Thymus (tissue), 11 donors: Measurements from ENCODE around the gene PARVB. TPM values are rescaled to one million over a fixed set of nuclear protein-coding genes. Genes with fewer than 3 reads are reported as not detected.

Experiments
- DNase-seq, 9 donors: peaks; one replicate each; pipeline ENCODE4 v3.0.0-alpha.2; 2013; ENCODE audit warnings: low spot score in 9 of 9, low read depth in 6 of 9, missing footprints in 1 of 9
- H3K27ac ChIP-seq, 2 donors: one replicate each; pipeline ENCODE4 v1.5.1; 2013; ENCODE audit warnings: control low read depth in 1 of 2, low read depth in 1 of 2, low read length in 1 of 2, mild to moderate bottlenecking in 1 of 2, moderate library complexity in 1 of 2
- H3K27me3 ChIP-seq, 2 donors: one replicate each; pipeline ENCODE4 v1.5.1; 2013; ENCODE audit warnings: low read length in 1 of 2; ENCODE audit not compliant: control insufficient read depth in 2 of 2, insufficient read depth in 1 of 2
- H3K36me3 ChIP-seq, 2 donors: one replicate each; pipeline ENCODE4 v1.5.1; 2013; ENCODE audit warnings: low read length in 1 of 2, mild to moderate bottlenecking in 1 of 2, moderate library complexity in 1 of 2; ENCODE audit not compliant: control insufficient read depth in 2 of 2, insufficient read depth in 2 of 2
- H3K4me1 ChIP-seq, 2 donors: one replicate each; pipeline ENCODE4 v1.5.1; 2013; ENCODE audit warnings: low read length in 2 of 2; ENCODE audit not compliant: control insufficient read depth in 2 of 2, insufficient read depth in 2 of 2
- H3K4me3 ChIP-seq, 2 donors: one replicate each; pipeline ENCODE4 v1.5.1; 2013; ENCODE audit warnings: low read length in 2 of 2, control low read depth in 1 of 2, mild to moderate bottlenecking in 1 of 2
- H3K9me3 ChIP-seq, 2 donors: one replicate each; pipeline ENCODE4 v1.5.1; 2013; ENCODE audit warnings: low read length in 1 of 2, mild to moderate bottlenecking in 1 of 2; ENCODE audit not compliant: control insufficient read depth in 2 of 2, insufficient read depth in 1 of 2
- WGBS: extraction: QIAGEN DNeasy Blood & Tissue Kit; methylation state at CpG from one replicate; pipeline ENCODE4 v1.1.7; 2013; 5-methylcytosine and 5-hydroxymethylcytosine counted together
- polyA plus RNA-seq: library from polyadenylated mRNA; stranded (reverse); fragments of 200-250 nt; gene quantifications from one replicate; pipeline ENCODE4 v1.2.3, GENCODE V29; 2013
- total RNA-seq: library from RNA; stranded (reverse); fragments of 120-200 nt; gene quantifications from one replicate; pipeline ENCODE4 v1.2.4, GENCODE V29; 2013
- donor health status: healthy.

PARVB gene
- total and polyA plus RNA-seq, 2 donors = 14.5 to 15.2 TPM

GRCh38 chr22:44143579-44143978 lies 119.5 kb downstream of the PARVB start:
- Histone ChIP-seq H3K36me3 (no peaks in the 10 kb centered on the region), H3K27ac (no peak overlapping the region), H3K4me1 (peaks cover 0 to 6% of the 10 kb centered on the region in 2 donors), H3K27me3 (peaks cover 0 to 9% of the 10 kb centered on the region in 2 donors), H3K4me3 (no peak overlapping the region), H3K9me3 (peaks cover 0 to 5% of the 10 kb centered on the region in 2 donors)
- DNase-seq = no peak
- WGBS = 91% methylated on average over 9 of the region's 9 CpGs

- Histone ChIP-seq H3K4me1 (peaks cover 0 to 6% of the 10 kb centered on the region in 2 donors), H3K4me3 (no peak overlapping the region), H3K27ac (no peak overlapping the region), H3K27me3 (peaks cover 0 to 7% of the 10 kb centered on the region in 2 donors), H3K36me3 (no peaks in the 10 kb centered on the region), H3K9me3 (peaks cover 0 to 5% of the 10 kb centered on the region in 2 donors)
- 96% methylated on average over 10 of the region's 10 CpGs for WGBS
- no peak for DNase-seq
Measured at GRCh38 chr22:44144046-44144569, 120.0 kb downstream of the PARVB start.

- no peaks in the 10 kb centered on the region for H3K36me3 ChIP-seq
- no peak for DNase-seq
- peaks cover 0 to 6% of the 10 kb centered on the region in 2 donors for H3K4me1 ChIP-seq
- H3K9me3 ChIP-seq = peaks cover 0 to 3% of the 10 kb centered on the region in 2 donors
- H3K27me3 ChIP-seq = peaks cover 0 to 7% of the 10 kb centered on the region in 2 donors
- no peak overlapping the region for H3K4me3 ChIP-seq
- H3K27ac ChIP-seq = no peak overlapping the region
- 96% methylated on average over 8 of the region's 8 CpGs for WGBS
Measured at GRCh38 chr22:44145544-44145943, 121.4 kb downstream of the PARVB start.

- Histone ChIP-seq H3K4me1 (peaks cover 0 to 6% of the 10 kb centered on the region in 2 donors), H3K4me3 (no peak overlapping the region), H3K27me3 (peaks cover 0 to 4% of the 10 kb centered on the region in 2 donors), H3K27ac (no peak overlapping the region), H3K9me3 (no peaks in the 10 kb centered on the region), H3K36me3 (no peaks in the 10 kb centered on the region)
- DNase-seq = no peak
- 95% methylated on average over 33 of the region's 33 CpGs for WGBS
Measured at GRCh38 chr22:44146088-44146861, 122.2 kb downstream of the PARVB start.

GRCh38 chr22:44147008-44147645 lies 123.0 kb downstream of the PARVB start:
- Histone ChIP-seq H3K4me1 (peaks cover 0 to 6% of the 10 kb centered on the region in 2 donors), H3K36me3 (no peaks in the 10 kb centered on the region), H3K4me3 (no peak overlapping the region), H3K27ac (no peak overlapping the region), H3K9me3 (no peaks in the 10 kb centered on the region), H3K27me3 (peaks cover 0 to 4% of the 10 kb centered on the region in 2 donors)
- 90% methylated on average over 12 of the region's 12 CpGs for WGBS
- no peak for DNase-seq

- H3K9me3 ChIP-seq = no peaks in the 10 kb centered on the region
- H3K4me1 ChIP-seq = peaks cover 0 to 6% of the 10 kb centered on the region in 2 donors
- peaks cover 0 to 4% of the 10 kb centered on the region in 2 donors for H3K27me3 ChIP-seq
- no peak overlapping the region for H3K4me3 ChIP-seq
- 93% methylated on average over 27 of the region's 27 CpGs for WGBS
- no peaks in the 10 kb centered on the region for H3K36me3 ChIP-seq
- no peak for DNase-seq
- H3K27ac ChIP-seq = no peak overlapping the region
Measured at GRCh38 chr22:44147821-44148574, 123.9 kb downstream of the PARVB start.

- 92% methylated on average over 4 of the region's 4 CpGs for WGBS
Measured at GRCh38 chr22:44151676-44152075, 127.6 kb downstream of the PARVB start.

GRCh38 chr22:44153710-44154109 lies 129.6 kb downstream of the PARVB start:
- no peaks in the 10 kb centered on the region for H3K4me1 ChIP-seq
- H3K27me3 ChIP-seq = no peaks in the 10 kb centered on the region
- H3K36me3 ChIP-seq = no peaks in the 10 kb centered on the region
- DNase-seq = no peak
- H3K4me3 ChIP-seq = no peak overlapping the region
- WGBS = 95% methylated on average over 10 of the region's 10 CpGs
- H3K27ac ChIP-seq = no peak overlapping the region
- no peaks in the 10 kb centered on the region for H3K9me3 ChIP-seq

More at GRCh38 chr22:44151676-44152075, 127.6 kb downstream of the PARVB start:
- DNase-seq = no peak
- no peak overlapping the region for H3K27ac ChIP-seq
- no peaks in the 10 kb centered on the region for H3K36me3 ChIP-seq
- no peak overlapping the region for H3K4me3 ChIP-seq
- H3K27me3 ChIP-seq = no peaks in the 10 kb centered on the region
- no peaks in the 10 kb centered on the region for H3K4me1 ChIP-seq
- H3K9me3 ChIP-seq = no peaks in the 10 kb centered on the region
